ENCODE data around the gene AFAP1. TPM values are rescaled to one million over a fixed set of nuclear protein-coding genes. Genes with fewer than 3 reads are reported as not detected.
A peak's percentile ranks its signal among the peaks of the same experiment; 100 is the strongest.

AFAP1 gene
- polyA plus RNA-seq, 3 donors, result 18.7 to 26.2 (median 22.8) TPM

GRCh38 chr4:7844594-7844991, 95.1 kb downstream of the AFAP1 start:
- no peak for DNase-seq

- no peak for DNase-seq
Observed at GRCh38 chr4:7843831-7844593, 95.6 kb downstream of the AFAP1 start.

DNA sequence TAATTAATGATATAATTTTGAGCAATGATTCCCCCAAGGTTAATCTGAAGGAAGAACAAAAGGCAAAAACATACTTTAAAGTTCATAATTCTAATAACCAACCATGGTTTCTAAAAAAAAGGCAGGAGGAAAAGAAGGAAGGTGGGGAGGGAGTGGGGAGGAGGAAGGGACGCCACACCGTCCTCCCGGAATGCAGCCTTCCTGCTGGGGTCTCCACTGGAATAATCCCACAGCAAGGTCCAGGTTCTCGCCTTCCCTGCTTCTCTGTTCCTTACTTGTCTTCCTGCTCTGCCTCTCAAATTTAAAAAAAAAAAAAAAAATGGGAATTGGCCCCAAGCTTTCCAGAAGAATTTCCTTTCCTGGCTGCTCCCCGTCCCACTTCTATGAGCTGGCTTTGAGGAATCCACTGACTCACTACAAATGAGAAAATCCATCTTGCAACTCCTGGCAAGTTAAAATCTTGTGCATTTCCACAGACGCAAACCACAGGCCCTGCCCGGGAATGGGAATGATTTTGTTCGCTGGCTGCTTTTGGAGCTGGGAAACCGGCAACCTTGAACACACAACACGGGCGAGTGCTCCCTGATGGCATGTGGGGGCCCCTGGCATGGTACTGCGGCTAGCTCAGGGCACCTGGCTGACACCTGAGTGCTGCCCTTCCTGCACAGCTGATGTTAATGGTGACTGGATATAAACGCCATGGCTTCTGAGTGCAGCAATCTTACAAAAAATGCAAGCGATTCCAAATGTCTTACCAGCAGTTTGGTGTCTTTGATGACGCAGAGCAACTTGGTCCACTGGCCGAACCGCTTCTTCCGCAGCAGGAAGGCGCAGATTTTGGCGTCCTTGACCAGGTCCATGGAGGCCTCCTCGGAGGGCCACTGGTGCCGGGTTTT, 97.0 kb downstream of the AFAP1 start:
- DNase-seq, result no peak

DNA sequence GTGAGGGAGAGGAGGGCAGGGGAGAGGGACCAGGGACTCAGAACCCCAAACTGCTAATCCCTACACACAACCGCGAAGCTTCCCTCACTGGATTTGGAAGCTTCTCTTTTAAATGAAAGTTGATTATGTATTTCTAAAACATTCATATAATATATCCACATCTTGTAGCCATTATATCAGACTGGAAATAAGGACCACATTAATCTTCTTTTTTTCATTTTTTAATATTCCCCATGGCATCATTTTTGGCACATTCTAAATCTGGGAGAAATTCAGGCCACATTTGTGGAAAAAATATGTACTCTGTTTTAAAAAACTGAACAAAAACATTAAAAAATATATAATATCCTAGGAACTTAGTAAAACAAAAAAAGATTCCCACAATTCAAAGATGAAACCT, 97.8 kb downstream of the AFAP1 start:
- DNase-seq, result no peak

DNA sequence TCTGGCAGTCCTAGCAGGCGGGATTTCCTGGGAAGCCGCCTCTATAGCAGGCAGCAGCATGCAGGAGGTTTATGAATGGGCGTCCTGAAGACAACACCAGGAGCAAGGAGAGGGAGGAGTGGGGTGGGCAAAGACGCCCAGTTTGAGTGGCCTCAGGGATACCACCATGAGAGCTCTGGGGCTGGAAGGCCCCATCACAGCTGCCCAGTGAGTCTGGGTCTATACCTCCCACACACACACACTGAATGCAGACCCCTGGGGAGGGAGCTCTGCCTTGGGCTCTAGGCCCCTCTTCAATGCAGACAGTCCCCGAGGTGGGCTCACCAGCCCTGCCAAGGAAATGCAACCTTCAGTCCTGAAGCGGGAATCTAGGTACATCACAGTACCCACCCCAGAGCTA, 98.6 kb downstream of the AFAP1 start:
- DNase-seq, result no peak

- no peak for DNase-seq
Observed at GRCh38 chr4:7839856-7840255, 99.8 kb downstream of the AFAP1 start.

DNA sequence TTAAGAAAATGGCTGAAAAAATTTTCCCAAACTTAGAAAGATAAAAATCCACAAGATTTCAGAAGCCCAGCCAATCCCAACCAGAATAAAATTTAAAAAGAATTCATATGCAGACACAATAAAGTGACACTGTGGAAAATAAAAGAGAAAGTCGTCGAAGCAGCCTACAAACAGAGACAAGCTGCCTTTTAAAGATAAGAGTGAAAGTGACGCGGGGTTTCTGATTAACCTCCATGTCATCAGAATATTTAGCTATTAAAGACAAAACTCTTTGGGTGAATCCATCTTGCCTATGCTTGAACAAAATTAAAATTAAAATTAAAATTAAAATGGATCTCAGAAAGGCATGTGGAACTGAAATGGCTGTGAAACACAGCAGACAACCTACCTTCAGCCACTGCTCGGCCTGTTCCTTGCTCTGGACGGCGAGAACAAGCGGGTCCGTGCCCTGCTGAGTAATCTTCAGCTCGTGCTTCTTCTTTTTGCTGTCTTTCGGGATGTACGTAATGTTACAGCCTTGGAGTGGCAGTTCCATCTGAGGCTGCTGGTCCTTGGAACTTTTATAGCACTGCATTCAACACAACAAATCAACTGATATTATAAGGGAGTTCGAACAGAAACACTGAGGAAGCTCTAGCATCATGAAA, 101.4 kb downstream of the AFAP1 start:
- DNase-seq, result no peak

GRCh38 chr4:7837597-7838135, 102.0 kb downstream of the AFAP1 start:
- DNase-seq, result no peak

GRCh38 chr4:7831858-7832730, 107.6 kb downstream of the AFAP1 start:
- DNase-seq, result no peak

- no peak for DNase-seq
Observed at GRCh38 chr4:7831330-7831729, 108.3 kb downstream of the AFAP1 start.

- no peak for DNase-seq
Observed at GRCh38 chr4:7830747-7831146, 108.9 kb downstream of the AFAP1 start.

GRCh38 chr4:7829652-7830580, 109.7 kb downstream of the AFAP1 start:
- DNase-seq, result no peak

DNA sequence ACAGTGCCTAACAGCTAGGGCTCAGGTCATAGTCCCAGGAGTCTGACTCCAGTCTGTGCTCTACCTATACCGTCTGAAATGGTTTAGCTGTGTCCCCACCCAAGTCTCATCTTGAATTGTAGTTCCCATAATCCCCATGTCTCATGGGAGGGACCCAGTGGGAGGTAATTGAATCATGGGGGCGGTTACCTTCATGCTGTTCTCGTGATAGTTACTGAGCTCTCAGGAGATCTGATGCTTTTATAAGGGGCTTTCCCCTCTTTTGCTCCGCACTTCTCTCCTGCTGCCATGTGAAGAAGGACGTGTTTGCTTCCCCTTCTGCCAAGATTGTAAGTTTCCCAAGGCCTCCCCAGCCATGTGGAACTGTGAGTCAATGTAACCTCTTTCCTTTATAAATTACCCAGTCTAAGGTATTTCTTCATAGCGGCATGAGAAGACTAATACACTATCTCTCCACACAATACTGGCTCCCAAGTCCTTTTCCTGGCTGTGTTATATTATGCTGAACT, 110.8 kb downstream of the AFAP1 start:
- DNase-seq, result no peak

GRCh38 chr4:7828011-7828720, 111.5 kb downstream of the AFAP1 start:
- DNase-seq, result peak; percentile 91

GRCh38 chr4:7827566-7827965, 112.1 kb downstream of the AFAP1 start:
- no peak for DNase-seq

DNA sequence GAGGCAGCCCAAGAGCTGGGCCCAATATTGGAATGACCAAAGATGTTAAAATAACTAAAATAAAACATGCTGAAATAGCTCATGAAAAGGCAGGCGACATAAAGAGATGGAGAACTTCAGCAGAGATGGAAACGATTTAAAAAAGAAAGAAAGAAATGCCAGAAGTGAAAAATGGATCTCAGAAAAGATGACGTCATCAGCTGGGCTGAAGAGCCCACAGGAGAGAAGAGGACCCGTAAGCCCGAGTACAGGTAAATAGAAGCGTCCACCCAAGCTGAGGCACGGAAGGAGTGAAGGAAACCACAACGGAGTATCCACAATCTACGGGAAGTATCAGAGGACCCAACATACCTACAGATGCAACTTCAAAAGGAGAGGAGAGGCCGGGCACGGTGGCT, 112.8 kb downstream of the AFAP1 start:
- no peak for DNase-seq

DNA sequence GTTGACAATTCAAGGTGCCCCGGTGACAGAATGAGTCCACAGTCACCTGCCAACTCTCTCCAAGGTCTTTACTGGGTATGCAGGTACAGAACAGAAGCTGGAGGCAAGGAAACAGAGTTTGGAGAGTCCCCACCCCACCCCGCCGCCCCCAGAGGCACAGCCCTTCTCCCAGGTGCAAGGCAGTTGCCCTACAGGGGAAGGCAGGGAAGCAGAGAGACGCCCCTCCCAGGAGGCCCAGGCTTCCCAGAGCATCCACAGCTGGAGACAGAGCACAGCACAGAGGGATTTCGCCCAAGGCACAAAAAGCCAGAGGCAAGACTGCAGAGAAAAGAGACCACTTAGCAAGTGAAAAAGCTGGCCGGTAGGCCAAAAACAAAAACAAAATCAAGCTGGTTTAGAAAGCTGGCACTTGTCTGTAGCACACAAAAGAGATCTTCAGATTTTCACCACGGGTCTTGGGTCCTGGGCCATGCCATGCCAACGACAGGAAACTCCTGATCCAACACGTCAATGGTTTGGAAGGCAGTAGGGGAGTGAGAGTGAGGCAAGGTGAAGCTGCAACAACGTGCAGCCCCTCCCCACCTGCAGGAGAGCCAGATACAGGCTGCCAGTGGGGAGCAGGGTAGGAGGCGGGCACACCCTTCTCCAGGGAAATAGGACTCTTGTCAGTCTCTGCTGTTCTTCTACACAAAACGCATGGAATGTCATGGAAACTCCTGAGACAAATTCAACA, 113.3 kb downstream of the AFAP1 start:
- DNase-seq, result no peak

GRCh38 chr4:7824218-7824617, 115.4 kb downstream of the AFAP1 start:
- DNase-seq, result no peak

- DNase-seq, result no peak
Observed at GRCh38 chr4:7823416-7823824, 116.2 kb downstream of the AFAP1 start.
